Activated naive CD8-positive, alpha-beta T cell treated with anti-CD3 and anti-CD28 coated beads, Interleukin-2, amount 10 ng/mL, durations not matched to agents 7 days and 5 days (primary cell): ENCODE data around the gene RIOK2. TPM values are rescaled to one million over a fixed set of nuclear protein-coding genes. Genes with fewer than 3 reads are reported as not detected.

ENCODE experiments used
- ATAC-seq: fragments of 150-1000 bp; cut with Tn5 transposase; one replicate; pipeline ENCODE4 v1.10.0; 2021; ENCODE audit warnings: low read depth, moderate library complexity
- POLR2A ChIA-PET: fragments of 350-600 bp; sonication (Branson Sonifier 250); formaldehyde crosslinking; loops from one replicate; lab custom pipeline; 2021; ENCODE audit warnings: antibody characterized with exemption; lab: Charles Lee
- DNase-seq: peaks from one replicate; pipeline ENCODE4 v3.0.0; 2021
- H3K27ac Mint-ChIP-seq: one replicate; pipeline ENCODE4 v1.8.0; 2022; ENCODE audit warnings: mild to moderate bottlenecking, mixed read lengths
- H3K27me3 Mint-ChIP-seq: one replicate; pipeline ENCODE4 v1.8.0; 2022; ENCODE audit warnings: mild to moderate bottlenecking, moderate library complexity, mixed read lengths
- H3K36me3 Mint-ChIP-seq: one replicate; pipeline ENCODE4 v1.8.0; 2021; ENCODE audit warnings: mild to moderate bottlenecking, mixed read lengths
- H3K4me1 Mint-ChIP-seq: one replicate; pipeline ENCODE4 v1.8.0; 2021; ENCODE audit warnings: mixed read lengths
- H3K4me3 Mint-ChIP-seq: one replicate; pipeline ENCODE4 v1.8.0; 2022; ENCODE audit warnings: mild to moderate bottlenecking, moderate library complexity, mixed read lengths
- H3K9me3 Mint-ChIP-seq: one replicate; pipeline ENCODE4 v1.8.0; 2021; ENCODE audit warnings: mixed read lengths
- total RNA-seq, 2 experiments: library from RNA; stranded (reverse); gene quantifications; one replicate each; pipeline ENCODE4 v1.2.3, GENCODE V29; 2021

Gene RIOK2
- total RNA-seq = 10 to 100 TPM; 23.6 to 28.1 TPM

DNA sequence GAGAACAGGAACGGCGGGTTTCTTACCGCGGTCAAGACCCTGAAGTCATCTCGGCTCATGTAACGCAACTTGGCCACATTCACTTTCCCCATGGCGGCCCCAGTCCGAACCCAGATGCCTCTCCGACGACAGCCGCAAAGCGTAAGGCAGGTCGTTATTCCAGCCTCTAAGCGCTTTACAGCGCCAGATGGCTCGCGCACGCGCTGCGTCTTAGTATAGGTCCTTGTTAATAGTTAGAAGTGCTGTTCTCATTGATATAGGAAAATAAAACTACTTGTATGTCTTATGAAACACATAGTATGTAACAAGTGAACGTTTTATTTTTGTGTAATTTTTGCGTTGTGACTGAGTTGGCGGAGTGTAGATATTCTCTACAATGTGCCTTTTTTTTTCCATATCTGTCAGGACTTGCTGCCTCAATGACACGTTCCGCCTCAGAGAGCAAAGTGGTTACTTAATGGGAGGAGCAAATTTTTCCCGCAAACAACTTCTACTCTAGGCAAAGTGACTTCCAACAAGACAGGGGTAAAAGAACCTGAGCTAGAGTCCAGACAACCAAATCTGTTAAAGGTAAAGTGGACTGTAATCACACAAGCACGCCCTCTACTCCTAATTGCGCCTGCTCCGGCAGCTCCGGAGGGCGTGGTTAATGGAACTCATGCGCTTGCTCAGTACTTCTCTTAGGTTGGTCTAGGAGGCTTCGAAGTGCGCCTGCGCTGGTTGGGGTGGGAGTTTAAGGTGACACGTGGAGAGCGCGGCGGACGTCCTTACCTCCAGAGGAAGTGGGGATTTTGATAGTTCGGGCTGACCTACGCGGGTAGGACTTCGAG, at the start of gene RIOK2:
TSS of gene RIOK2 (minus strand) at position 148 of the 830 bp plus-strand sequence. CDS start at position 92, 56 bp downstream.
- ATAC-seq (peak; percentile 93), DNase-seq (peak; percentile 88)
- H3K9me3 Mint-ChIP-seq = peaks cover 5% of the 10 kb centered on the region
- peaks cover 24% of the 10 kb centered on the region for H3K4me1 Mint-ChIP-seq
- H3K27me3 Mint-ChIP-seq = no peaks in the 10 kb centered on the region
- H3K4me3 Mint-ChIP-seq = peak within 1 kb of the TSS; percentile 94
- POLR2A ChIA-PET = interaction anchor here (0.7 to 0.9 kb wide), 2 partner anchors 520 to 1745 kb away, joined by 3 read pairs; partner anchors contain the start of gene CHD1
- peak within 1 kb of the TSS; percentile 99 for H3K27ac Mint-ChIP-seq
- peaks cover 20% of the 10 kb centered on the region for H3K36me3 Mint-ChIP-seq

DNA sequence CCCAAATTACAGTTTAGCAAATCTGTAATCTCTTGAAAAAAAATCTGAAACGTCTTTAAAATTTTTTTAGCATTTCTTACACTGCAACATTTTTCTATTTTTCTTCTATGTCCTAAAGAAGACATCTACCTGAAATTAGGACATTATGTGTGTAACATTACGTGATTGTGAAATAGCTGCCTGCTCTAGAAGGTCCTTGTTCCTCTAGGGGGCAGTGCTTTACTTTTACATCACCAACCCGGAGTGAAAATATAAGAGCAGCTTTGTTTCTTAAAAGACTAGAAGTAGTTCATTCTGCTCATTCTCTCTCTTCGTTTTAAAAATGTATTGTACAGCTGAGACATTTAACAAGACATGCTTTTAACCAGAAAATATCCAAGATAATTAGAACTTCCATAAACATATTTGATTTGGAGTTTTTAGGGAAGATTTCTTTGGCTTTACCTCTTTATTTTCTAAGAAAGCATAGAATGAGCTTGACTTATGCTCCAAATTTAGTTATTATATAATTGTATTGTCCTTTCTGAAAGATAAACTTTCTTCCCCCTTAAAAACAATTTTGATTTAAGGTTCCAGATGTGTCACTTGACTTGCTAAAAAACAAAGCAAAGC, 48.1 kb upstream of the RIOK2 start:
- Mint-ChIP-seq H3K36me3 (no peaks in the 10 kb centered on the region), H3K4me3 (no peak overlapping the region), H3K4me1 (peaks cover 1% of the 10 kb centered on the region), H3K27ac (no peak overlapping the region), H3K9me3 (peaks cover 6% of the 10 kb centered on the region), H3K27me3 (peaks cover 8% of the 10 kb centered on the region)
- DNase-seq (no peak), ATAC-seq (peak; percentile 71)
- POLR2A ChIA-PET = no interaction called here

DNA sequence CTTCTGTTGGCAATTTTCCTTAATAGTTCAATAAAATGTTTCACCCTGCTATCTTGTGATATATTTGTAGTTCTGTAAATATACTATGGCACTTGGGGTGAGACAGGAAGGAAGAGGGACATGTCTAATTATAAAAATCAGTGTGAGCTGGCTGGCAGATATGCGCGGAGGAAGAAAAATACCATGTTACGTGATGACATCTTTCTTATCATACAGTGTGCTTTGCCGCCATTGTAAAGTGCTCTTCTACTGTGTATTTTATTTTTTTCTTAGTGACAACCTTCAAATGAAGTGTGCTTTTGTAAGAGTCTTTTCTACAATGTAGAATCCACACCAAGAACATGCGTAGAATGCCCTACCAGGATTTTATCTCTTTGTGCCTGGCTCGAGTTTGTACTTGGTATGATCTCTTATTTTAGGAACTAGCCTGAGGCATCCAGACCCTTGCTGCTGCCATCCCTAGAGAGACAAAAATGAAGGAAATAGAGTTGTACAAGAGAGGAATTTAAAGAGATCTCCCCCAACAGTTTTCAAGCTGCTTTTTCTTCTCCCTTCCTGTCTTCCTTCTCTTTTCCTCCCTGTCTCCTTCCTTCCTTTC, 46.7 kb upstream of the RIOK2 start:
- ATAC-seq = no peak
- DNase-seq = no peak
- POLR2A ChIA-PET = no interaction called here
- Mint-ChIP-seq H3K27ac (no peak overlapping the region), H3K4me1 (peaks cover 1% of the 10 kb centered on the region), H3K4me3 (no peak overlapping the region), H3K36me3 (no peaks in the 10 kb centered on the region), H3K9me3 (peaks cover under 1% of the 10 kb centered on the region), H3K27me3 (peaks cover 8% of the 10 kb centered on the region)

GRCh38 chr5:97229196-97229595, 46.1 kb upstream of the RIOK2 start:
- Mint-ChIP-seq H3K27me3 (peaks cover 8% of the 10 kb centered on the region), H3K4me3 (no peak overlapping the region), H3K4me1 (peaks cover 1% of the 10 kb centered on the region), H3K36me3 (no peaks in the 10 kb centered on the region), H3K27ac (no peak overlapping the region), H3K9me3 (no peaks in the 10 kb centered on the region)
- no peak for ATAC-seq
- DNase-seq = no peak
- POLR2A ChIA-PET = no interaction called here

DNA sequence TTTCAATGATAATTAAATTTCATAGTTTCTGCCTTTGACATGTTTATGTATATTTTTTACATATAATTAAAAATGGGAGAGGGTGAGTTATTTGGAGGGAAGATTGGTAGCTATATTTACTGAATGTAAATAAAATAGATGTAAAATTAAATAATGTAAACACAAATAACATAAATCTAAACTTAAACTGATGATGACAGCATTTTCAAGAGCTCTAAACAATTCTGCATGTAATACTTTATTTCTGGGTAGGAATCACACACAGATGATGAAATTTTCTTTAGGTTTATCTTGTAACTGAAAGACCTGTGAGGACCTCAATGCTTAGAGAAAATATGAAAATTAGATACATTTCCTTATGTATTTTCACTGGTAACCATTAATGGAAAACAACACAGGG, 42.2 kb upstream of the RIOK2 start:
- Mint-ChIP-seq H3K36me3 (no peaks in the 10 kb centered on the region), H3K4me1 (peaks cover 1% of the 10 kb centered on the region), H3K27me3 (peaks cover 8% of the 10 kb centered on the region), H3K9me3 (no peaks in the 10 kb centered on the region), H3K4me3 (no peak overlapping the region), H3K27ac (no peak overlapping the region)
- DNase-seq = no peak
- POLR2A ChIA-PET = no interaction called here
- no peak for ATAC-seq

- ATAC-seq (no peak), DNase-seq (no peak)
- H3K4me3 Mint-ChIP-seq = no peak overlapping the region
- H3K27me3 Mint-ChIP-seq = peaks cover 8% of the 10 kb centered on the region
- no peak overlapping the region for H3K27ac Mint-ChIP-seq
- H3K9me3 Mint-ChIP-seq = no peaks in the 10 kb centered on the region
- POLR2A ChIA-PET = no interaction called here
- no peaks in the 10 kb centered on the region for H3K36me3 Mint-ChIP-seq
- peaks cover 1% of the 10 kb centered on the region for H3K4me1 Mint-ChIP-seq
Observed at GRCh38 chr5:97224112-97224750, 41.2 kb upstream of the RIOK2 start.

DNA sequence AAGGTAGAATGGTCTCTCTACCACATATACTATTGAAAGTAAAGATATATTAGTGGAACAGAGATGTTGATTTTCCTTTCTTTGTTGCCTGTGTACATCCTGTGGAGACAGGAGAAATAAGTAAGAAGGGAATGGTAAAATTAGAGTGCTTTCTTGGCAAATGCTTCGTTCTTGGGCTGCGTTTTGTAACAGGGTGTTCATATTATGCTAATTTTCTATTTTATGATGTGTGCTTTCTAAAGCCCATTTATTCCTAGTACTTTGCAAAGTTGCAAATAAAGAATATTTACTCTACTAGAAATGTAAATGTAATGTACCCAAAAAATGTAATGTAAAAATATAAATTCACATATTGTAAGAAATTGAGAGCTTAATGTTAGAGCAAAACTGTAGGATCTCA, 40.5 kb upstream of the RIOK2 start:
- peaks cover 5% of the 10 kb centered on the region for H3K27me3 Mint-ChIP-seq
- ATAC-seq = no peak

DNA sequence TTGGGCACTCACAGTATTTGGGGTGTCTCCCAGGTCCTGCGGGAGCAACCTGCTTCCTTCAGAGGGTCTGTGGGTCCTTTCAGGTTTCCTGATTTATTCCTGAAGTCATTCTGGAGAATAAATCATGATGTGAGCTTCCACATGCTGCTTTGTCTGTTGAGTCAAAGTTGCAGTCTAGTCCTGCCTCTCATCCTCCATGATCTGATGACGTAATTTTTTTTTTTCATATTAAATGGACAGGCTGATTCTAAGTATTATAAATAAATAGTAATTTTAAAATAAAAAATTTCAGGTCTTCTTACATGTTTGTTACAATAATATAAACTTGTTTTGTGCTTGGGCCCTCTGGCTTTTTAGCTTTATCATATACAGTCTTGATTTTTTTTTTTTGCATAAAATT, 26.3 kb upstream of the RIOK2 start:
- Mint-ChIP-seq H3K4me3 (no peak overlapping the region), H3K36me3 (no peaks in the 10 kb centered on the region), H3K4me1 (no peaks in the 10 kb centered on the region), H3K27me3 (peaks cover 14% of the 10 kb centered on the region), H3K9me3 (peaks cover 5% of the 10 kb centered on the region), H3K27ac (no peak overlapping the region)
- POLR2A ChIA-PET = no interaction called here
- ATAC-seq = no peak
- DNase-seq = no peak

More for the DNA sequence above, 40.5 kb upstream of the RIOK2 start:
- POLR2A ChIA-PET = no interaction called here
- peaks cover 1% of the 10 kb centered on the region for H3K4me1 Mint-ChIP-seq
- H3K27ac Mint-ChIP-seq = no peak overlapping the region
- no peak overlapping the region for H3K4me3 Mint-ChIP-seq
- H3K36me3 Mint-ChIP-seq = no peaks in the 10 kb centered on the region
- no peaks in the 10 kb centered on the region for H3K9me3 Mint-ChIP-seq
- no peak for DNase-seq

DNA sequence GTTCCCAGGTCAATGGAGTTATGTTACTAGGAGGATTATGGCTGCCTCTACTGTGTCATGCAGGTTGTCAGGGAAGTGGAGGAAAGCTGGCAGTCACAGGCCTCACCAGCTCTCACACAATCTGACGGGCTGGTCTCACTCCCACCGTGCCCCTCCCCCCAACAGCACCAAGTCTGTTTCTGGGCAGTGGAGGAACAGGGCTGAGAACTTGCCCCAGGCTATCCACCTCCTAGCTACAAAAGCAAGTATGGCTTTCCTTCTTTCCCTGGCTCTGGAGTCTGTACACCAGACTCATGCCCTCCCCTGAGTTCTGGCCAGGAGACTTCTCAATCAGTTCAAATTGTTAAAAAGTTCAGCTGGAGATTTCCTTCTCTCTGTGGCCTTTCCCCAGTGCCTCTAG, 25.7 kb upstream of the RIOK2 start:
- no peaks in the 10 kb centered on the region for H3K4me1 Mint-ChIP-seq
- no peak for ATAC-seq
- DNase-seq = no peak
- H3K36me3 Mint-ChIP-seq = no peaks in the 10 kb centered on the region
- no peak overlapping the region for H3K4me3 Mint-ChIP-seq
- no peak overlapping the region for H3K27ac Mint-ChIP-seq
- H3K27me3 Mint-ChIP-seq = peaks cover 14% of the 10 kb centered on the region
- peaks cover 3% of the 10 kb centered on the region for H3K9me3 Mint-ChIP-seq
- POLR2A ChIA-PET = no interaction called here

DNA sequence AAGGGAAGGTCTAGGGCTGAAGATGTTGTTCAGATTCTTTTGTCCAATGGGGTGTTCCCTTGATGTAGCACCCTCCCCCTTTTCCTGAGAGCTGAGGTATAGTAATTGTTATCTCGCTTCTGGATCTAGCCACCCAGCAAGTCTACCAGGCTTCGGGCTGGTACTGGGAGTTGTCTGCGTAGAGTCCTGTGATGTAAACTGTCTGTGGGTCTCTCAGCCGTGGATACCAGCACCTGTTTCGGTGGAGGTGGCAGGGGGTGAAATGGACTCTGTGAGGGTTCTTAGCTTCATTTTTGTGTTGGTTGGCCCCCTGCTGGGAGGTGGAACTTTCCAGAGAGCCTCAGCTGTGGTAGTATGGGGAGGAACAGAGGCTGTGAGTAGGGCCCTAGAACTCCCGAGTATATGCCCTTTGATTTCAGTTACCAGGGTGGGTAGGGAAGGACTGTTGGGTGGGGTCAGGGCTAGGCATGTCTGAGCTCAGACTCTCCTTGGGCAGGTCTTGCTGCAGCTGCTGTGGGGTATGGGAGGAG, 25.2 kb upstream of the RIOK2 start:
- no peaks in the 10 kb centered on the region for H3K4me1 Mint-ChIP-seq
- peaks cover 14% of the 10 kb centered on the region for H3K27me3 Mint-ChIP-seq
- H3K27ac Mint-ChIP-seq = no peak overlapping the region
- POLR2A ChIA-PET = no interaction called here
- DNase-seq (no peak), ATAC-seq (no peak)
- peaks cover 3% of the 10 kb centered on the region for H3K9me3 Mint-ChIP-seq
- H3K36me3 Mint-ChIP-seq = no peaks in the 10 kb centered on the region
- H3K4me3 Mint-ChIP-seq = no peak overlapping the region

- no peak for ATAC-seq
- Mint-ChIP-seq H3K27ac (peak overlapping the region; percentile 14), H3K36me3 (peaks cover 15% of the 10 kb centered on the region), H3K27me3 (no peaks in the 10 kb centered on the region), H3K4me3 (no peak overlapping the region), H3K9me3 (peaks cover 17% of the 10 kb centered on the region), H3K4me1 (peaks cover 9% of the 10 kb centered on the region)
- POLR2A ChIA-PET = no interaction called here
- no peak for DNase-seq
Observed at GRCh38 chr5:97194366-97194765, 11.3 kb upstream of the RIOK2 start.

DNA sequence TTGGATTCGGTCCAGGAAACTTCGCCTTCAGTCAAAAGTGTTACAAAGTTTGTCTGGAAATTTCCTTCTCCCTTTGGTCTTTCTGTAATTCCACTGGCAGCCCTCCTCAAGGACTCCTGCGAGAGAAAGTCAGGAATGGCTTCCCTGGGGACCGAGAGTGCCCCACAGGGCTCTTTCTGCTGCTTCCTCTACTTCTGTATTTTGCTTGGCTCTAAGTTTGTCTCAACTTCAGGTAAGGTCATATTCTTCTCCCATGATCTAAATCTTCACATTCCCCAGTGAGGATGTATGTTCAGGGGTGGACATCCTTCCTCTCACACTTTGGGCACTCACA, 10.3 kb upstream of the RIOK2 start:
- H3K9me3 Mint-ChIP-seq = peaks cover 17% of the 10 kb centered on the region
- peaks cover 15% of the 10 kb centered on the region for H3K36me3 Mint-ChIP-seq
- DNase-seq (no peak), ATAC-seq (no peak)
- no peak overlapping the region for H3K27ac Mint-ChIP-seq
- peaks cover 9% of the 10 kb centered on the region for H3K4me1 Mint-ChIP-seq
- no peaks in the 10 kb centered on the region for H3K27me3 Mint-ChIP-seq
- POLR2A ChIA-PET = no interaction called here
- no peak overlapping the region for H3K4me3 Mint-ChIP-seq

GRCh38 chr5:97192580-97193354, 9.7 kb upstream of the RIOK2 start:
- H3K9me3 Mint-ChIP-seq = peaks cover 17% of the 10 kb centered on the region
- H3K27me3 Mint-ChIP-seq = no peaks in the 10 kb centered on the region
- POLR2A ChIA-PET = no interaction called here
- peaks cover 9% of the 10 kb centered on the region for H3K4me1 Mint-ChIP-seq
- no peak for ATAC-seq
- no peak for DNase-seq
- H3K27ac Mint-ChIP-seq = no peak overlapping the region
- peaks cover 15% of the 10 kb centered on the region for H3K36me3 Mint-ChIP-seq
- no peak overlapping the region for H3K4me3 Mint-ChIP-seq
